ENCODE measurements around the gene RBFOX1. TPM values are rescaled to one million over a fixed set of nuclear protein-coding genes. Genes with fewer than 3 reads are reported as not detected.
"Not testable (repeated sequence)": the region's sequence is repeated elsewhere in the genome, so short reads cannot be mapped to it uniquely, and the experiment has no call there.

Gene RBFOX1
- total RNA-seq, 1 experiment from 2014 or later: not detected

- Histone ChIP-seq H3K36me3 (ENCODE audit: low read depth, low read length) (no peaks in the 10 kb centered on the region), H3K4me3 (ENCODE audit: low read length) (no peak overlapping the region), H3K9me3 (ENCODE audit: low read length) (no peaks in the 10 kb centered on the region), H3K27ac (ENCODE audit: low read length) (no peak overlapping the region), H4K20me1 (ENCODE audit: low read length) (no peaks in the 10 kb centered on the region), H3K27me3 (ENCODE audit: low read length) (no peaks in the 10 kb centered on the region), H3F3A (ENCODE audit: low read length, unreplicated experiment) (no peaks in the 10 kb centered on the region), H3K9ac (ENCODE audit: low read length) (no peak overlapping the region), H3K4me1 (ENCODE audit: insufficient read depth, low read length) (no peaks in the 10 kb centered on the region), H2AFZ (ENCODE audit: low read length) (no peak overlapping the region), H3K9me2 (replicated peaks; ENCODE audit: low read length) (no peaks in the 10 kb centered on the region), H3K79me2 (ENCODE audit: low read length) (no peaks in the 10 kb centered on the region), H3K4me2 (ENCODE audit: low read length) (no peak overlapping the region)
- intact Hi-C loops (cut with micrococcal nuclease): no loop called here
- ChIA-PET CTCF (no interaction called here), POLR2A (ENCODE audit: unreplicated experiment) (no interaction called here)
- TF ChIP-seq EZH2phosphoT487 (IDR thresholded peaks at IDR 0.05; ENCODE audit: borderline replicate concordance, low read length) (no peak), CTCF (conservative IDR thresholded peaks at IDR 0.05; ENCODE audit: low read depth, low read length) (no peak), EZH2 (IDR thresholded peaks at IDR 0.05; ENCODE audit: low read length, unreplicated experiment) (no peak)
- no TSS peak for BruUV-seq (replicated peaks)
- ATAC-seq: no peak
- no peak for DNase-seq
Observed at GRCh38 chr16:7497691-7498090, 165.0 kb downstream of the RBFOX1 start.

- Histone ChIP-seq H2AFZ (ENCODE audit: low read length) (no peak overlapping the region), H3K27ac (ENCODE audit: low read length) (no peak overlapping the region), H3K4me1 (ENCODE audit: insufficient read depth, low read length) (no peaks in the 10 kb centered on the region), H3K79me2 (ENCODE audit: low read length) (no peaks in the 10 kb centered on the region), H3F3A (ENCODE audit: low read length, unreplicated experiment) (no peaks in the 10 kb centered on the region), H3K9me3 (ENCODE audit: low read length) (no peaks in the 10 kb centered on the region), H3K9me2 (replicated peaks; ENCODE audit: low read length) (no peaks in the 10 kb centered on the region), H3K27me3 (ENCODE audit: low read length) (no peaks in the 10 kb centered on the region), H3K9ac (ENCODE audit: low read length) (no peak overlapping the region), H3K4me3 (ENCODE audit: low read length) (no peak overlapping the region), H3K36me3 (ENCODE audit: low read depth, low read length) (no peaks in the 10 kb centered on the region), H3K4me2 (ENCODE audit: low read length) (no peak overlapping the region), H4K20me1 (ENCODE audit: low read length) (no peaks in the 10 kb centered on the region)
- no TSS peak for BruUV-seq (replicated peaks)
- DNase-seq (no peak), ATAC-seq (no peak)
- POLR2A ChIA-PET (ENCODE audit: unreplicated experiment): no interaction called here
- intact Hi-C loops (cut with micrococcal nuclease): no loop called here
- no peak for TF ChIP-seq EZH2phosphoT487 (IDR thresholded peaks at IDR 0.05; ENCODE audit: borderline replicate concordance, low read length)
- TF ChIP-seq CTCF (conservative IDR thresholded peaks at IDR 0.05; ENCODE audit: low read depth, low read length): no peak
- CTCF ChIA-PET: no interaction called here
Observed at GRCh38 chr16:7501868-7502267, 169.2 kb downstream of the RBFOX1 start.

- BruUV-seq (replicated peaks); intact Hi-C loops (cut with micrococcal nuclease); H3K9me2 ChIP-seq (replicated peaks; ENCODE audit: low read length); CTCF ChIA-PET; H3K36me3 ChIP-seq (ENCODE audit: low read depth, low read length); H3K9me3 ChIP-seq (ENCODE audit: low read length); H3K27ac ChIP-seq (ENCODE audit: low read length); H3K79me2 ChIP-seq (ENCODE audit: low read length); H4K20me1 ChIP-seq (ENCODE audit: low read length); POLR2A ChIA-PET (ENCODE audit: unreplicated experiment); ATAC-seq; H3K4me2 ChIP-seq (ENCODE audit: low read length); H3K27me3 ChIP-seq (ENCODE audit: low read length); H2AFZ ChIP-seq (ENCODE audit: low read length); H3K9ac ChIP-seq (ENCODE audit: low read length); H3K4me3 ChIP-seq (ENCODE audit: low read length); H3F3A ChIP-seq (ENCODE audit: low read length, unreplicated experiment); DNase-seq; H3K4me1 ChIP-seq (ENCODE audit: insufficient read depth, low read length): not testable (repeated sequence)
Observed at GRCh38 chr16:7502591-7503157, 170.0 kb downstream of the RBFOX1 start.

All from PC-3 (cell line).